MM.1S (cell line): ENCODE results near the gene ADAMTS15.

Experiments used
- DNase-seq: peaks from one replicate; pipeline ENCODE4 v3.0.0-alpha.2; 2015
- H2AFZ ChIP-seq: fragments of 300-600 bp; sonication (generic); 2 replicates; pipeline ENCODE4 v1.6.0; 2016; ENCODE audit warnings: antibody characterized with exemption, low read length
- H3F3A ChIP-seq: fragments of 300-600 bp; sonication (generic); 2 replicates; pipeline ENCODE4 v1.6.1; 2016; ENCODE audit warnings: mild to moderate bottlenecking, antibody characterized with exemption, low read length, moderate library complexity, mixed read lengths; ENCODE audit not compliant: insufficient read depth
- H3K27ac ChIP-seq: fragments of 300-600 bp; sonication (generic); 2 replicates; pipeline ENCODE4 v1.5.1; 2016; ENCODE audit warnings: mild to moderate bottlenecking, low read length
- H3K27me3 ChIP-seq: fragments of 300-600 bp; sonication (generic); replicated peaks from 2 replicates; pipeline ENCODE4 v1.6.0; 2016; ENCODE audit warnings: low read length; ENCODE audit not compliant: insufficient read depth
- H3K36me3 ChIP-seq: fragments of 300-600 bp; sonication (generic); replicated peaks from 2 replicates; pipeline ENCODE4 v1.6.1; 2016; ENCODE audit warnings: mild to moderate bottlenecking, low read length, mixed read lengths; ENCODE audit not compliant: insufficient read depth
- H3K4me1 ChIP-seq: fragments of 300-600 bp; sonication (generic); 2 replicates; pipeline ENCODE4 v1.6.1; 2016; ENCODE audit warnings: low read length, mixed read lengths
- H3K4me2 ChIP-seq: fragments of 300-600 bp; sonication (generic); 2 replicates; pipeline ENCODE4 v1.6.0; 2016; ENCODE audit warnings: low read depth, low read length
- H3K4me3 ChIP-seq: fragments of 300-600 bp; sonication (generic); 2 replicates; pipeline ENCODE4 v1.5.1; 2016; ENCODE audit warnings: low read length, mixed read lengths
- H3K79me2 ChIP-seq: fragments of 300-600 bp; sonication (generic); 2 replicates; pipeline ENCODE4 v1.6.1; 2016; ENCODE audit warnings: mixed run types, low read length, mixed read lengths
- H3K9ac ChIP-seq: fragments of 300-600 bp; sonication (generic); 2 replicates; pipeline ENCODE4 v1.6.1; 2016; ENCODE audit warnings: low read length, mixed read lengths
- H3K9me2 ChIP-seq: fragments of 300-600 bp; sonication (generic); replicated peaks from 2 replicates; pipeline ENCODE4 v1.6.1; 2016; ENCODE audit warnings: mild to moderate bottlenecking, low read length, mixed read lengths; ENCODE audit not compliant: insufficient read depth
- H3K9me3 ChIP-seq: fragments of 300-600 bp; sonication (generic); replicated peaks from 2 replicates; pipeline ENCODE4 v1.6.1; 2016; ENCODE audit warnings: mild to moderate bottlenecking, low read length, mixed read lengths; ENCODE audit not compliant: insufficient read depth
- H4K20me1 ChIP-seq: fragments of 300-600 bp; sonication (generic); 2 replicates; pipeline ENCODE4 v1.6.1; 2016; ENCODE audit warnings: mild to moderate bottlenecking, low read length, moderate library complexity, mixed read lengths; ENCODE audit not compliant: insufficient read depth
- EZH2 ChIP-seq: fragments of 300-600 bp; sonication (generic); optimal IDR thresholded peaks from 2 replicates; pipeline ENCODE3; 2017; ENCODE audit warnings: low read depth, mild to moderate bottlenecking, antibody characterized with exemption, low read length, mixed read lengths
- EZH2phosphoT487 ChIP-seq: fragments of 300-600 bp; sonication (generic); IDR thresholded peaks from 2 replicates; pipeline ENCODE4 v1.6.1; 2018; ENCODE audit warnings: antibody characterized with exemption, low read length
- TF ChIP-seq, protein P1 (sequence below): fragments of 300-600 bp; sonication (generic); IDR thresholded peaks from 2 replicates; pipeline ENCODE4 v1.5.1; 2016; ENCODE audit warnings: antibody characterized with exemption, low read length, mixed read lengths

Gene ADAMTS15

DNA sequence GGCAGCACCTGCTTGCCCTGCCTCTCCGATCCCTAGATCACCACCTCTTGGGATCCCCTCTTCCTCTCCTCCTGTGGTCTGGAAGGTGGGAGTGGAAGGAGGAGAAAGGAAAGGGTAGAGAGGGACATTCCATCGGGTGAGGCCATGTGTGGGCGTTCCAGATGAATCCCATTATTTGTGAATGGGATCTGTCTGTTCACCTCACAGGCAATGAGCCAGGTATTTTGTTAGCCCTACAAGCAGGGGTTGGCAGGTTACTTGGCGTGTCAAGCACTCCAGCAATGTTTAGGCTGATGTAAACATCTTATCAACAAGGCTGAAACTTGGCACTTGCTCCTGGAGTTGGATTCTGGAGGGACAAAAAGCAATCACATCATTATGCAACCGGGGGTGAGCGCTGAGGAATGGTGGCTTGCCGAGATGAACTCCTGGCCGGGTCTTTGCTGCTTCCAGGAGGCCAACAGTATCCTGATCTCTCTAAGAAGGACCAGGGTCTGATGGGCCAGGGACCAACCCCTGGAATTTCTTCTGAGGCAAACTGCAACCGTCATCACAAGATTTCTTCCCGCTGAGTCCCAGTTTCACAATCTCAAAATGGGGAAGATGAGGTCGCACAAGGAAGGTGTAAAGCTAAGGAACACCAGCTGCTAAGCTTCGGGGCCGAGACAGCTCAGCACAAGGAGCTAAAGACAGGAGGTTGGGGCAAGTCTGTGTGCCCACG, 27.8 kb upstream of the ADAMTS15 start:
- Histone ChIP-seq H4K20me1 (no peaks in the 10 kb centered on the region), H3K9me3 (no peaks in the 10 kb centered on the region), H3K4me2 (no peak overlapping the region; the same call in 1 of the 2 replicates), H2AFZ (no peak overlapping the region), H3K9me2 (no peaks in the 10 kb centered on the region), H3K79me2 (no peaks in the 10 kb centered on the region), H3F3A (no peaks in the 10 kb centered on the region), H3K36me3 (no peaks in the 10 kb centered on the region), H3K4me3 (no peak overlapping the region), H3K4me1 (peaks cover 10% of the 10 kb centered on the region), H3K9ac (no peak overlapping the region), H3K27me3 (peaks cover 4% of the 10 kb centered on the region), H3K27ac (no peak overlapping the region)
- no peak for DNase-seq
- TF ChIP-seq EZH2 (no peak), EZH2phosphoT487 (no peak)
- TF ChIP-seq, protein P1, sequence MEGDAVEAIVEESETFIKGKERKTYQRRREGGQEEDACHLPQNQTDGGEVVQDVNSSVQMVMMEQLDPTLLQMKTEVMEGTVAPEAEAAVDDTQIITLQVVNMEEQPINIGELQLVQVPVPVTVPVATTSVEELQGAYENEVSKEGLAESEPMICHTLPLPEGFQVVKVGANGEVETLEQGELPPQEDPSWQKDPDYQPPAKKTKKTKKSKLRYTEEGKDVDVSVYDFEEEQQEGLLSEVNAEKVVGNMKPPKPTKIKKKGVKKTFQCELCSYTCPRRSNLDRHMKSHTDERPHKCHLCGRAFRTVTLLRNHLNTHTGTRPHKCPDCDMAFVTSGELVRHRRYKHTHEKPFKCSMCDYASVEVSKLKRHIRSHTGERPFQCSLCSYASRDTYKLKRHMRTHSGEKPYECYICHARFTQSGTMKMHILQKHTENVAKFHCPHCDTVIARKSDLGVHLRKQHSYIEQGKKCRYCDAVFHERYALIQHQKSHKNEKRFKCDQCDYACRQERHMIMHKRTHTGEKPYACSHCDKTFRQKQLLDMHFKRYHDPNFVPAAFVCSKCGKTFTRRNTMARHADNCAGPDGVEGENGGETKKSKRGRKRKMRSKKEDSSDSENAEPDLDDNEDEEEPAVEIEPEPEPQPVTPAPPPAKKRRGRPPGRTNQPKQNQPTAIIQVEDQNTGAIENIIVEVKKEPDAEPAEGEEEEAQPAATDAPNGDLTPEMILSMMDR, result no peak

GRCh38 chr11:130421199-130421585, 27.3 kb upstream of the ADAMTS15 start:
- DNase-seq, result no peak
- Histone ChIP-seq H3K9me2 (no peaks in the 10 kb centered on the region), H3K9ac (no peak overlapping the region), H3K79me2 (no peaks in the 10 kb centered on the region), H2AFZ (no peak overlapping the region), H3K36me3 (no peaks in the 10 kb centered on the region), H3K27ac (no peak overlapping the region), H3F3A (no peaks in the 10 kb centered on the region), H3K27me3 (peaks cover 10% of the 10 kb centered on the region), H3K4me3 (no peak overlapping the region), H4K20me1 (no peaks in the 10 kb centered on the region), H3K4me2 (no peak overlapping the region), H3K4me1 (peaks cover 10% of the 10 kb centered on the region), H3K9me3 (no peaks in the 10 kb centered on the region)
- TF ChIP-seq EZH2phosphoT487, result no peak
- TF ChIP-seq, protein P1, result no peak
- TF ChIP-seq EZH2, result no peak

DNA sequence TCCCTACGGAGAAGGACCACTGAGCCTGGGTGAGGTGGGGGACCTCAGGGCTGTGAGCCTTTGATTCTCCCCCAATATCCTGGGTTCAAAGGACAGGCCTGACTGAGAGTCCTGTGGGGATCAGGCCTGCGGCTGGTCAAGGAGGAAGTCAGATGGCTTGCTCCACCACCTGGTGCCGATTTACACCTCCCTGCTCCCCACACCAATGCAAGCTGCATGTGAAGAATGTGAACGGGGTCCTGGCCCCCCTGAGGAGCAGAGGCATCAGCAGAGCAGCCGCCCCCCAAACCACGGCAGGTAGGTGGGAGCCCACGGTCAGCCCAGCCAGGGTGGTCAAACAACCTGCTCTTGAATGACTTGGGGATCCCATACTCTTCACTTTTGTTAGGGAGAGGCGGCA, 26.7 kb upstream of the ADAMTS15 start:
- Histone ChIP-seq H3F3A (no peaks in the 10 kb centered on the region), H3K4me2 (no peak overlapping the region), H3K4me3 (no peak overlapping the region), H3K4me1 (peaks cover 10% of the 10 kb centered on the region), H2AFZ (no peak overlapping the region), H3K36me3 (no peaks in the 10 kb centered on the region), H4K20me1 (no peaks in the 10 kb centered on the region), H3K9me2 (no peaks in the 10 kb centered on the region), H3K27ac (no peak overlapping the region), H3K9me3 (no peaks in the 10 kb centered on the region), H3K79me2 (no peaks in the 10 kb centered on the region), H3K9ac (no peak overlapping the region), H3K27me3 (peaks cover 15% of the 10 kb centered on the region)
- DNase-seq, result no peak
- TF ChIP-seq, protein P1, result no peak
- TF ChIP-seq EZH2 (no peak), EZH2phosphoT487 (no peak)
